Ammon's horn (tissue), 1 donor: Measurements from ENCODE around the gene SYT12.

ENCODE experiments used
- DNase-seq: peaks from one replicate; pipeline ENCODE4 v3.0.0-alpha.2; 2016; ENCODE audit warnings: low spot score

Gene SYT12

GRCh38 chr11:67027943-67028542 is 5.1 kb downstream of the SYT12 start:
- no peak for DNase-seq

GRCh38 chr11:67029146-67029545 is 6.2 kb downstream of the SYT12 start:
- no peak for DNase-seq

GRCh38 chr11:67030976-67031375 is 8.0 kb downstream of the SYT12 start:
- no peak for DNase-seq

- DNase-seq: no peak
These were observed 9.0 kb downstream of the SYT12 start for GRCh38 chr11:67031791-67032561.

GRCh38 chr11:67032830-67033551 is 10.1 kb downstream of the SYT12 start:
- peak; percentile 53 for DNase-seq

- DNase-seq: peak; percentile 82
These were observed 10.8 kb downstream of the SYT12 start for GRCh38 chr11:67033661-67034166.

GRCh38 chr11:67034350-67034749 is 11.4 kb downstream of the SYT12 start:
- no peak for DNase-seq

GRCh38 chr11:67040147-67040546 is 17.2 kb downstream of the SYT12 start:
- no peak for DNase-seq

GRCh38 chr11:67041602-67042001 is 18.7 kb downstream of the SYT12 start:
- no peak for DNase-seq

GRCh38 chr11:67043572-67044349 is 20.8 kb downstream of the SYT12 start:
- no peak for DNase-seq

GRCh38 chr11:67044496-67044895 is 21.6 kb downstream of the SYT12 start:
- DNase-seq: no peak

GRCh38 chr11:67045314-67045713 is 22.4 kb downstream of the SYT12 start:
- peak; percentile 66 for DNase-seq

- DNase-seq: no peak
These were observed 25.7 kb downstream of the SYT12 start for GRCh38 chr11:67048515-67049130.

- DNase-seq: no peak
These were observed 27.2 kb downstream of the SYT12 start for GRCh38 chr11:67050139-67050538.

GRCh38 chr11:67051180-67051893 is 28.4 kb downstream of the SYT12 start:
- no peak for DNase-seq

- DNase-seq: no peak
These were observed 29.1 kb downstream of the SYT12 start for GRCh38 chr11:67051945-67052488.

GRCh38 chr11:67052891-67053290 is 30.0 kb downstream of the SYT12 start:
- DNase-seq: no peak

- DNase-seq: peak; percentile 70
These were observed 31.0 kb downstream of the SYT12 start for GRCh38 chr11:67053896-67054329.

- no peak for DNase-seq
These were observed 31.5 kb downstream of the SYT12 start for GRCh38 chr11:67054346-67054835.

GRCh38 chr11:67054836-67055523 is 32.0 kb downstream of the SYT12 start:
- no peak for DNase-seq
